ENCODE results near the gene LRMDA.

- no peak for TF ChIP-seq CTCF (conservative IDR thresholded peaks at IDR 0.05; ENCODE audit: low read depth, low read length)
- TF ChIP-seq EZH2 (IDR thresholded peaks at IDR 0.05; ENCODE audit: borderline replicate concordance, low read depth, low read length, poor library complexity, severe bottlenecking), result no peak
These were observed 169.4 kb downstream of the LRMDA start for GRCh38 chr10:75600833-75601232.
